ENCODE results near the gene ASPSCR1.
"Not testable (repeated sequence)": the region's sequence is repeated elsewhere in the genome, so short reads cannot be mapped to it uniquely, and the experiment has no call there.

Gene ASPSCR1

GRCh38 chr17:81940538-81941483, 36.6 kb upstream of the ASPSCR1 start:
- DNase-seq (ENCODE audit: low spot score): no peak
- FAIRE-seq: no peak

- no peak for FAIRE-seq
These were observed 35.8 kb upstream of the ASPSCR1 start for GRCh38 chr17:81941484-81942166.

GRCh38 chr17:81942167-81942553, 35.3 kb upstream of the ASPSCR1 start:
- no peak for DNase-seq (ENCODE audit: low spot score)
- no peak for FAIRE-seq

More at GRCh38 chr17:81941484-81942166, 35.8 kb upstream of the ASPSCR1 start:
- DNase-seq (ENCODE audit: low spot score): no peak

- DNase-seq (ENCODE audit: low spot score) (no peak), FAIRE-seq (no peak)
These were observed 32.6 kb upstream of the ASPSCR1 start for GRCh38 chr17:81944858-81945257.

- DNase-seq (ENCODE audit: low spot score) (no peak), FAIRE-seq (no peak)
These were observed 30.2 kb upstream of the ASPSCR1 start, which contains the start of gene MYADML2 for GRCh38 chr17:81947189-81947588. MYADML2 (minus strand) TSS chr17:81947233; CDS start chr17:81941741, 5,492 bp downstream.

- FAIRE-seq: no peak
These were observed 28.6 kb upstream of the ASPSCR1 start for GRCh38 chr17:81948635-81949378.

GRCh38 chr17:81950501-81950900, 26.9 kb upstream of the ASPSCR1 start:
- no peak for FAIRE-seq
- no peak for DNase-seq (ENCODE audit: low spot score)

More at GRCh38 chr17:81948635-81949378, 28.6 kb upstream of the ASPSCR1 start:
- DNase-seq (ENCODE audit: low spot score): no peak

GRCh38 chr17:81951785-81952684, 25.4 kb upstream of the ASPSCR1 start:
- FAIRE-seq: no peak
- DNase-seq (ENCODE audit: low spot score): no peak

- no peak for FAIRE-seq
- no peak for DNase-seq (ENCODE audit: low spot score)
These were observed 24.6 kb upstream of the ASPSCR1 start for GRCh38 chr17:81952792-81953228.

- FAIRE-seq; DNase-seq (ENCODE audit: low spot score): not testable (repeated sequence)
These were observed 24.0 kb upstream of the ASPSCR1 start for GRCh38 chr17:81953443-81953842.

GRCh38 chr17:81954131-81955057, 23.0 kb upstream of the ASPSCR1 start:
- no peak for FAIRE-seq
- no peak for DNase-seq (ENCODE audit: low spot score)

GRCh38 chr17:81955058-81955681, 22.3 kb upstream of the ASPSCR1 start:
- DNase-seq (ENCODE audit: low spot score): no peak
- no peak for FAIRE-seq

- no peak for DNase-seq (ENCODE audit: low spot score)
- FAIRE-seq: no peak
These were observed 21.5 kb upstream of the ASPSCR1 start for GRCh38 chr17:81955756-81956544.

- no peak for DNase-seq (ENCODE audit: low spot score)
These were observed 20.5 kb upstream of the ASPSCR1 start for GRCh38 chr17:81956607-81957589.

GRCh38 chr17:81957691-81958432, 19.6 kb upstream of the ASPSCR1 start:
- no peak for FAIRE-seq
- no peak for DNase-seq (ENCODE audit: low spot score)

More at GRCh38 chr17:81956607-81957589, 20.5 kb upstream of the ASPSCR1 start:
- no peak for FAIRE-seq
